Esophagus muscularis mucosa (tissue), 4 donors: ENCODE measurements around the gene EPHA6.

ENCODE experiments used
- CTCF ChIP-seq, 3 experiments: fragments of 200-600 bp in 2 of 3; fragments of 450-650 bp in 1 of 3; sonication (generic) in 2 of 3; IDR thresholded peaks; one replicate each; pipeline ENCODE4 v1.5.1; 2017 to 2019; ENCODE audit warnings: antibody characterized with exemption in 3 of 3, mild to moderate bottlenecking in 2 of 3, moderate library complexity in 1 of 3
- EP300 ChIP-seq: sonication (generic); formaldehyde crosslinking; IDR thresholded peaks from one replicate; pipeline ENCODE4 v1.6.1; 2017; ENCODE audit warnings: antibody characterized with exemption
- POLR2A ChIP-seq: fragments of 450-650 bp; IDR thresholded peaks from one replicate; pipeline ENCODE4 v1.6.1; 2017; ENCODE audit warnings: antibody characterized with exemption, moderate library complexity, mild to moderate bottlenecking, low read depth

GRCh38 chr3:97550408-97550807 is 736.0 kb downstream of the EPHA6 start:
- no peak for TF ChIP-seq CTCF (IDR thresholded peaks at IDR 0.05)
- no peak for TF ChIP-seq EP300
- no peak for TF ChIP-seq POLR2A
